Hematopoietic multipotent progenitor cell (in vitro differentiated cells): ENCODE results near the gene TSHR. TPM values are rescaled to one million over a fixed set of nuclear protein-coding genes. Genes with fewer than 3 reads are reported as not detected.

Experiments used
- DNase-seq, 3 donors: peaks; one replicate each; pipeline ENCODE4 v3.0.0-alpha.2; 2011 to 2015; ENCODE audit warnings: low read depth in 2 of 3, low spot score in 2 of 3
- total RNA-seq: library from RNA; depleted of rRNA; stranded (reverse); fragments of >200 nt; gene quantifications from one replicate; pipeline ENCODE4 v1.2.3, GENCODE V29; 2012

TSHR gene
- total RNA-seq, 1 donor: not detected

- DNase-seq: no peak
Observed at GRCh38 chr14:81125536-81125935, 170.1 kb downstream of the TSHR start.

DNA sequence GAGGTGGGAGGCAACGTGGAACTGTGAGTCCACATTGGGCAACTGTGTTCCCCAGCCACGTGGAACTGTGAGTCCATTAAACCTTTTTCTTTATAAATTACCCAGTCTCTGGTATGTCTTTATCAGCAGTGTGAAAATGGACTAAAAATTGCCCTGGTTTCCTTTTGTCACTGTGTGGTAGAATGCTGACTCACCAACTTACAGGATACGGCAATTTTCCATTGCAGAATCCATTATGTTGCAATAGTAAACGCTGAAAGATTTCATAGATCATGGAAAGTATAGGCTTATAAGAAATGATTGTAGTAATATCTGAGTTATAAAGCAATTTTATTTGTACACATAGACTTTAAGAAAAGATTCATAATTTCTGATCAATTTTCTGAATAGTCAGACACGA, 172.4 kb downstream of the TSHR start:
- peak in 1 of 3 donors; percentile 9 for DNase-seq

DNA sequence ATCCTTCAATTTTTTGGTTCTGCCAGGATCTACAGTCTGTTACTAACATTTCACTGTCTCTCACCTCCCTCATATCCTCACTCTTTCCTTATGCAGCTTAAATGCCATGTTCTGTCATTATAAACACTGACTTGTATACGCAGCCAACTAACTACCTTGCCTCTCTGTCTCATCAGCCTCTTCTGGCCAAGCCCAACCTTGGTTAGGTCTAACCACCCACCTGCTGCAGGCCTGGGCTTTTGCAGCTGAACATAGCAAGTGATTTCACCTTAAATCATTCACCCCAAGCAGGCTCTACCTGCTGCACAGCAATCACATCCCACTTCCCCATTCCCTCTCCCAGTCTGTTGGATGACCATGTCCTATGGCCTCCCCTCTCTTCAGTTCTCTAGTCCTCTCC, 173.8 kb downstream of the TSHR start:
- DNase-seq: no peak

GRCh38 chr14:81132468-81132867, 177.0 kb downstream of the TSHR start:
- no peak for DNase-seq

DNA sequence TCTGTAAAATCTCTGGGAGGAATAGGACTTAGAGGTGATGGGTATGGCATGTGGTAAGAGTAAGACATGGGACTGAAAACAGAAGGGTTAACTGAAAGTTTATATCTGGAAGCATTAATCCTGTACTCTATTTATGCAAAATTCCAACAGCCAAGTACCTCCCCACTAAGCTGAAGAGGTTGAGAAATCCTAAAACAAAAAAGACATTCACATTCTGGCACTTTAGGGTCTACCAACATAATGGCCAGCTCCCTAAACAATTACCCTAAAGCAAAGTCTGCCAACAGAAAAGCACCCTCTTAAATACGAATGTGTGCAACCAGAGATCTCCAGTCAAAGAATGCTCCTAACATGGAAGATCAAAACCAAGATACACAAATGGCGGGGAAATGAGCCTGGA, 178.0 kb downstream of the TSHR start:
- DNase-seq: no peak

GRCh38 chr14:81137316-81137715, 181.9 kb downstream of the TSHR start:
- DNase-seq: no peak

DNA sequence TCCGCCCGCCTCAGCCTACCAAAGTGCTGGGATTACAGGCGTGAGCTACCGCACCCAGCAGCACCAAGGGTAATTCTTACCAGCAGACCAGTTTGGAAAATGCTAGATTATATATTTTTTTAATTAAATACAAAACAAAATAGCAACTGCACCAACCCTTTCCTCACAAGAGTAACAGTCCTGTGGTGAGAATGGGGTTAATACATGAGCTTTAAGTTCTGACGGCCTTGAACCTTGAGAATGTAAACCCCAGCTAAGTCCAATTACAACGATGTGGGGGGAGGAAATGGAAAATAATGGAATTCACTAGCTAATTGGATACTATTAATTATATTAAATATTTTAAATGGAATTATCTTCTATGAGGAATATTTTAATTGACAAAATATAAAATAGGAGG, 183.0 kb downstream of the TSHR start:
- DNase-seq: no peak

DNA sequence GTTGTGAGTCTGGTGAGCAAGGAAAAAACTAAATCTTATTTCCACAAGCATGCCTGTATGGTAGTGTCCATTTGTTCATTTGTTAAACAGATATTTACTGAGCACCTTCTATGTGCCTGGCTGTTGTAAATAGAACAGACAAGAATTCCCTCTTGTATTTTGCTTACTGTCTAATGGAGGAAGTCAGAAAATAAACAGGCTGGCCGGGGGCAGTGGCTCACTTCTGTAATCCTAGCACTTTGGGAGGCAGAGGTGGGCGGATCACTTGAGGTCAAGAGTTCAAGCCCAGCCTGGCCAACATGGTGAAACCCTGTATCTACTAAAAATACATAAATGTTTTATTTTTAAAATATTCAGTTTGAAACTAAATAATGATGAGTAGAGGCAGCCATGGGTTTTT, 186.0 kb downstream of the TSHR start:
- no peak for DNase-seq

DNA sequence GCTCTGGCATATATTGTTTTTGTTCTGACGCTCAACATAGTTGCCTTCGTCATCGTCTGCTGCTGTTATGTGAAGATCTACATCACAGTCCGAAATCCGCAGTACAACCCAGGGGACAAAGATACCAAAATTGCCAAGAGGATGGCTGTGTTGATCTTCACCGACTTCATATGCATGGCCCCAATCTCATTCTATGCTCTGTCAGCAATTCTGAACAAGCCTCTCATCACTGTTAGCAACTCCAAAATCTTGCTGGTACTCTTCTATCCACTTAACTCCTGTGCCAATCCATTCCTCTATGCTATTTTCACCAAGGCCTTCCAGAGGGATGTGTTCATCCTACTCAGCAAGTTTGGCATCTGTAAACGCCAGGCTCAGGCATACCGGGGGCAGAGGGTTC, 188.4 kb downstream of the TSHR start:
- no peak for DNase-seq

GRCh38 chr14:81144824-81145603, 189.6 kb downstream of the TSHR start:
- DNase-seq: no peak

DNA sequence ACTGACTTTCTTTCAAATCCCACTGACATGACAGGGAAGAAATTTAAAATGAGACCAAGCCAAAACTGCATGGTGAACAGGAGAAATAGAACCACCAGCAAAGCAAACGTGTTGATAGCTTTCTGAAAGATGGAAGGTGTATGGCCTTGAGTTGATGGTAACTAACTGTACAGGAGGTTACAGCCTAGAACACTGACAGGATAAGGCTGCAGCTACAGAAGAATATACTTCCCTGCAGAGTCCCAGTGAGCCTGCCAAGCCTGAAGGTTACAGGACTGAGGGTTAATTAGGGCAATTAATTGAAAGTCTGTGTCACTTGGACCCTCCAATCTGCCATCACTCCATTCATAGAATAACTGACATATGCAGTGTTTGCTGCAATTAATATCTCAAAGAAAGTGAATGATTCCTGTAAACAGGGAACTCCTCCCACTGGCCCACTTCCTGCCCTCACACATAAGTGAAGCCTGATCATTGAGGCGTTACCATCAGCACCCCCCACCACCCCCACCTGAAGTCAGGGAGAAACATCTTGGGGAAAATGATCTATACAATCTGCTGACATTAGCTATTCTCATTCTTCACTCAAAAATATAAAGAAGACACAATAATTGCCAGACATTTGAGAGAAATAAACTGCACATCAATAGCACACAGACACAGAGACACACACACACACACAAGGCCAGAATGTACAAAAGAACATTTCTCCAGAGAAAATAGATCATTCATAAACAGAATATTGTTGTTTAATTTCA, 191.9 kb downstream of the TSHR start:
- no peak for DNase-seq

- no peak for DNase-seq
Observed at GRCh38 chr14:81148635-81149034, 193.2 kb downstream of the TSHR start.

DNA sequence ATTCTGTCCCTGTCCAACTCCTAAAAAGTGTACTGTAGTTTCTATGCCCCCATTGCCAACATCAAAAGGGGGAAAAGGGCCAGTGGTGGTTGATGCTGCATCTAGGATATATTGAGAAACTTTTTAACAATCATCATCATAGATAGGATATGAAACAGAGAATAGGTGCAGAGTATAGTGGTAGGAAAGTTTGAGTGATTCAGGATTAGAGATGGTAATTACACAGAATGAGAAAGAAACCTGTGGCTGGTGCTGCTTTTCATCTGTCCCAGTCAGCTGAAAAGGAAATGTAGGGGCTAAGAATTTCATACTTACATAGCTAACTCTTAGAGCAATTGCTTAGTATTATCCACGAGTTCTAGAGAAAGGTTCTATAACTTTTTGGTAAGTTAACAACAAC, 197.8 kb downstream of the TSHR start:
- no peak for DNase-seq

- peak in 1 of 3 donors; percentile 25 for DNase-seq
Observed at GRCh38 chr14:81157431-81157830, 202.0 kb downstream of the TSHR start.

GRCh38 chr14:81161088-81161487, 205.7 kb downstream of the TSHR start:
- DNase-seq: no peak

- DNase-seq: no peak
Observed at GRCh38 chr14:81161749-81162148, 206.3 kb downstream of the TSHR start.

- peak in 2 of 3 donors; percentile 45 to 70 for DNase-seq
Observed at GRCh38 chr14:81162941-81163340, 207.5 kb downstream of the TSHR start.

GRCh38 chr14:81164167-81164774, 208.8 kb downstream of the TSHR start:
- DNase-seq: peak in 2 of 3 donors; percentile 50 to 51

DNA sequence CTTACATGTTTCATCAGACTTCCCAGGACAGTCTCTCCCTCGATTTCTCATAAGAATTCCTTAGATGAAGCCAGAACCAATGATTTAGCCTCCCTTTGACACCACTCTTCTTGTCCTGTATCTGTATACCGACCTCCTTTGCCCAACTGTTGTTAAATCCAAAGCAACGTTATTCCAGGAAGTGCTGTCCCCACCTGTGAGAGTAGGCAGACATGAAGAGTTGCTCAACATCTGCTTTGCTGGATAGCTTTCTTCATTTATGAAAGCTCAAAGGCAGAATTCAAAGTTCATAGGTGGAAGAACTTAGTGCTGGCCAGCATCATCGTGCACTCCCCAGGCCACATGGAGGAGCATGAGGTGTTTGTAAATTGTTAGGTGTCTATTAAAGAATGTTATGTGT, 209.8 kb downstream of the TSHR start:
- no peak for DNase-seq

DNA sequence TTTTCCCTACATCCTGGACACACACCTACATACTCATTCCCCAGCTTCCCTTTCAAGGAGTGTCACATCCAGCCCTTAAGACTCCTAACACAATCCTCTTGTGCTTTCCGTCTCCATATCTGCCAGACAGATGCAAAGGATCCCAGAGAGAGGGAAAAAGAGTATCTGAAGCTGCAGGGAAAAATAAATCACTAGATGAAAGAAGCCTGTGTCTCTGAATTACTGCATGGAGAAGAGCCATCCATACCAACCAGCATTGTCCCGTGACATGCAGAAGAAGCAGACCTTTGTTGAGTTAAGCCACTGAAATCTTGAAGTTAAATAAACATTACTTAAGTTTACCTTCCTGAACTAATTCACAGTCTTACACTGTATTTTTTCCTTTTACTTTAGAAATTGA, 210.7 kb downstream of the TSHR start:
- no peak for DNase-seq

DNA sequence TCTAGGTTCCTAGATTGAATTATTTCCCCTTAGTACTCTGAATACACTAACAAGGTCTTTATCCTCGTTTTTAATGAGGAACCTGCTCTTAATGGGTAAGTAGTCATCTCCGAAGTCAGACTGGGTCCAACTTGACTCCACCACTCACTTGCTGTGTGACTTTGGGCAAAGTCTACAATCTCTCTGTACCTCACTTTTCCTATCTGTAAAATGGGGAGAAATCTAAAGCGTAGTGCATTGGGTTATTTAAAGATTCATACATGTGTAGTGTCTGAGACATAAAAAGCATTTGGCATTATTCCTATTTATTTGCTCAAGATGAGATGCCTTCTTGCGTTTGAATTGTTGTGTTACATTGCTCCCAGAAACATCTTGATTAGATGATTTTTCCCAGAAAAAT, 213.8 kb downstream of the TSHR start:
- no peak for DNase-seq

DNA sequence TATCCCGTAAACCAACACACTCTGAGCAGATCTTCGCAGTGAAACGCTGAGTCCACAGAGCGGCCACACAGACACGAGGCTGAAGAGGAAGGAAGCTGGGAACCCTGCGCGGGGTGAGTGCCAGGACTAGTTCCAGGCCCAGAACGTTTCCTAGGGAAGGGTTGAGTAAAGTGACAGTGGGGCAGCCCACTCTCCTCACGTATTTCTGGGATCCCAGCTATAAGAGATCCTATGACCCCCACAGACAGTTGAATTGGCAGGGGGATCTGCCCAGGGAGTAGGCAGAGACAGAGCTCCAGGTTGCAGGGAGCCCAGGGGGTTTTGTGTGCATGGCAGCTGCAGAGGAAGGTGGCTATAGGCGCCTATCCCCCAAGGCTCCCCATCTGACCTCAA, 214.3 kb downstream of the TSHR start:
- DNase-seq: peak in 2 of 3 donors; percentile 41 to 48
